Parietal lobe (tissue), 2 donors: Measurements from ENCODE around the gene MED31. TPM values are rescaled to one million over a fixed set of nuclear protein-coding genes. Genes with fewer than 3 reads are reported as not detected.

Experiments
- small RNA-seq: library from RNA; depleted of rRNA; stranded (forward); fragments of <200 nt; gene quantifications from one replicate; pipeline ENCODE3, GENCODE V24; 2014; ENCODE audit warnings: low replicate concordance
- total RNA-seq: library from RNA; depleted of rRNA; stranded (reverse); fragments of >200 nt; gene quantifications from one replicate; pipeline ENCODE4 v1.2.3, GENCODE V29; 2014

The MED31 gene
- 12.5 TPM for total RNA-seq

GRCh38 chr17:6651354-6651918 lies at the start of gene MED31, which contains the start of gene C17orf100:
Gene MED31, minus strand, starts transcription at chr17:6651605. Its CDS starts 77 bp downstream, at chr17:6651528.
Gene C17orf100, plus strand, starts transcription at chr17:6651762. Its CDS starts 152 bp downstream, at chr17:6651914.

GRCh38 chr17:6640536-6641246 lies 10.7 kb downstream of the MED31 start, which contains the start of the genes KIAA0753 and TXNDC17:
Gene KIAA0753, minus strand, starts transcription at chr17:6640711. Its CDS starts 5,608 bp downstream, at chr17:6635103.
Gene TXNDC17, plus strand, starts transcription at chr17:6641060. Its CDS starts 23 bp downstream, at chr17:6641083.

Small RNA genes lying within 50 kb of the gene (small RNA-seq; reads per million reads assigned to genes)
- not detected for gene MIR4520-1
- not detected for gene RNA5SP435

Other genes with a start within 250 kb of the MED31 start
- not detected for gene AIPL1, start 216.5 kb downstream of the MED31 start, total RNA-seq
- gene PIMREG, start 207.2 kb downstream of the MED31 start, total RNA-seq = 8.5 TPM
- gene PITPNM3, start 95.0 kb downstream of the MED31 start, total RNA-seq = 13.8 TPM
- gene KIAA0753, start 10.9 kb downstream of the MED31 start, total RNA-seq = 62.6 TPM
- gene TXNDC17, start 10.5 kb downstream of the MED31 start, total RNA-seq = 31.0 TPM
- gene C17orf100, start 157 bp upstream of the MED31 start, total RNA-seq = 5.3 TPM
- gene SLC13A5, start 61.8 kb upstream of the MED31 start, total RNA-seq = 0.63 TPM
- gene XAF1, start 104.4 kb upstream of the MED31 start, total RNA-seq = 3.8 TPM
- not detected for gene FBXO39, start 124.6 kb upstream of the MED31 start, total RNA-seq
- 1.3 TPM for gene TEKT1, start 180.1 kb upstream of the MED31 start, total RNA-seq